Endometrium (tissue), 2 donors: ENCODE measurements around the gene CHTF18.

Source experiments
- FAIRE-seq: peaks from 2 replicates; lab custom pipeline; 2012; peaks lifted over from hg19 to GRCh38; lab: Jason Lieb, UNC
- donor health status: control.
- donor health status: control.

The CHTF18 gene

GRCh38 chr16:794091-794822 is 5.8 kb downstream of the CHTF18 start:
- FAIRE-seq, result no peak

GRCh38 chr16:794853-795466 is 6.5 kb downstream of the CHTF18 start:
- no peak for FAIRE-seq

- no peak for FAIRE-seq
These were observed 7.3 kb downstream of the CHTF18 start for GRCh38 chr16:795580-796229.

- FAIRE-seq, result no peak
These were observed 8.1 kb downstream of the CHTF18 start for GRCh38 chr16:796296-797119.

- FAIRE-seq, result no peak
These were observed 8.7 kb downstream of the CHTF18 start for GRCh38 chr16:797120-797420.

- FAIRE-seq, result no peak
These were observed 9.3 kb downstream of the CHTF18 start for GRCh38 chr16:797686-798085.

- no peak for FAIRE-seq
These were observed 10.2 kb downstream of the CHTF18 start for GRCh38 chr16:798666-799065.

- no peak for FAIRE-seq
These were observed 10.9 kb downstream of the CHTF18 start for GRCh38 chr16:799111-799947.

- no peak for FAIRE-seq
These were observed 11.8 kb downstream of the CHTF18 start, which contains the start of gene GNG13 for GRCh38 chr16:799948-800833. TSS of gene GNG13 (minus strand) at chr16:800734. CDS start at chr16:799077, 1,657 bp downstream.

- FAIRE-seq, result no peak
These were observed 12.6 kb downstream of the CHTF18 start for GRCh38 chr16:800834-801511.

- FAIRE-seq, result no peak
These were observed 13.4 kb downstream of the CHTF18 start for GRCh38 chr16:801584-802363.

- FAIRE-seq, result no peak
These were observed 14.0 kb downstream of the CHTF18 start for GRCh38 chr16:802461-802860.

GRCh38 chr16:802914-803753 is 14.7 kb downstream of the CHTF18 start:
- no peak for FAIRE-seq

GRCh38 chr16:803754-804080 is 15.3 kb downstream of the CHTF18 start:
- no peak for FAIRE-seq

- no peak for FAIRE-seq
These were observed 16.0 kb downstream of the CHTF18 start for GRCh38 chr16:804193-805048.

- FAIRE-seq, result no peak
These were observed 17.1 kb downstream of the CHTF18 start for GRCh38 chr16:805474-805873.

GRCh38 chr16:807347-808084 is 19.1 kb downstream of the CHTF18 start:
- FAIRE-seq, result peak; percentile 90
